Calu3 (cell line): ENCODE measurements around the gene TRIO. TPM values are rescaled to one million over a fixed set of nuclear protein-coding genes. Genes with fewer than 3 reads are reported as not detected.
"Not testable (repeated sequence)": the region's sequence is repeated elsewhere in the genome, so short reads cannot be mapped to it uniquely, and the experiment has no call there.

Experiments
- BruUV-seq: library from RNA; stranded (reverse); fragments of 400-500 nt; replicated peaks from 2 replicates; lab custom pipeline; 2021; lab: Mats Ljungman, UMichigan
- CTCF ChIA-PET: fragments of 300-600 bp; sonication (Branson Sonifier 250); formaldehyde crosslinking; loops from one replicate; lab custom pipeline; 2022; ENCODE audit warnings: antibody characterized with exemption; lab: Charles Lee
- DNase-seq: peaks from one replicate; pipeline ENCODE4 v3.0.0; 2022
- H3K27ac Mint-ChIP-seq: one replicate; pipeline ENCODE4 v1.8.0; 2022; ENCODE audit warnings: mixed read lengths; ENCODE audit not compliant: unreplicated experiment
- H3K27me3 Mint-ChIP-seq: one replicate; pipeline ENCODE4 v1.8.0; 2022; ENCODE audit warnings: mixed read lengths; ENCODE audit not compliant: unreplicated experiment
- H3K36me3 Mint-ChIP-seq: one replicate; pipeline ENCODE4 v1.8.0; 2022; ENCODE audit warnings: mild to moderate bottlenecking, moderate library complexity, mixed read lengths; ENCODE audit not compliant: insufficient read depth, unreplicated experiment
- H3K4me1 Mint-ChIP-seq: one replicate; pipeline ENCODE4 v1.8.0; 2022; ENCODE audit warnings: mild to moderate bottlenecking, low read depth, mixed read lengths; ENCODE audit not compliant: unreplicated experiment
- H3K4me3 Mint-ChIP-seq: one replicate; pipeline ENCODE4 v1.8.0; 2022; ENCODE audit warnings: mild to moderate bottlenecking, low read depth, moderate library complexity, mixed read lengths; ENCODE audit not compliant: unreplicated experiment
- H3K9me3 Mint-ChIP-seq: one replicate; pipeline ENCODE4 v1.8.0; 2022; ENCODE audit warnings: low read depth, mixed read lengths; ENCODE audit not compliant: unreplicated experiment
- intact Hi-C: fragments of 100-400 bp; cut with micrococcal nuclease; formaldehyde crosslinking; loops from one replicate; pipeline ENCODE4 v1.10.0; 2022; ENCODE audit not compliant: unreplicated experiment
- total RNA-seq: library from RNA; stranded (reverse); gene quantifications from 2 replicates; pipeline ENCODE4 v1.2.3, GENCODE V29; 2022
- TF ChIP-seq, protein P1 (sequence below): fragments of 200-600 bp; IDR thresholded peaks from one replicate; pipeline ENCODE4 v1.8.0; 2022; ENCODE audit warnings: antibody characterized with exemption; ENCODE audit not compliant: unreplicated experiment

Gene TRIO
- total RNA-seq, 1 experiment from 2014 or later, result 183 TPM

DNA sequence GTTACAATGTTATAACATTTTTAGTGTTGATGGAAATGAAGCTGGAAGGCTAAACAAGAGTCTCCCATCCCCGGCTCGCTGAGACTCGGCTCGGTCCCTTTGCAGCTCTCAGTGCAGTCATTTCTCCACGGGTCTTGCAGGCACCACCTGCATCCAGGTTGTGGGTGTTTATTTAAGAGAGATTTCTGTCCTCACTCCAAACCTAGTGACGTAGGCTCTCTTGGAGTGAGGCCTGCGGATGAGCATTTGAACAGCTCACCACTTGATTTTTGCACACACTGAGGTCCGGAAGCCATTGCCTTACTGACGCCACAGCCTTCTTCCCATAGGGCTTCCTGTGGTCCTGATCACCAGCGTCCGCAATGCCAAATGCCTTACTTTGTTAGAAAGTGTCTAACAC is 240.8 kb downstream of the TRIO start:
- CTCF ChIA-PET, result no interaction called here
- no peak overlapping the region for H3K27ac Mint-ChIP-seq

DNA sequence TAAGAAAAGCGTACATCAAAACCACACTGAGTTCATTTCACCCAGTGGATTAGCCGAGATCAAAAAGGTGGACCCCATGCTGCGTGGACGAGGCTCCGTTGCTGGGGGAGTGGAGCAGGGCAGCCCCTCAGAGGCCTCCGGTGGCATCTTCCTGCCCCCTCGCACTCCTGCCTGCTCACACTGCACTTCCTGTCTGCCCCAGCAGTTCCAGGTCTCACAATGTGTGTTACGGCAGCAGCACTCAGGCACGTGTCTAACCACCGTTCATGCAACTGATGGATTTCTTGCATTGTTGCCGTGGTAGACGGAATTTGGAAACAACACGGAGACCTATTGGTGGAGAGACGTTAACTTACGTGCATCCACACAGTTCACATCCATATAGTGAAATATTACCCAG is 241.9 kb downstream of the TRIO start:
- H3K27me3 Mint-ChIP-seq, result no peaks in the 10 kb centered on the region
- CTCF ChIA-PET, result interaction anchor here (1.1 kb wide), 1 partner anchor 264 kb away, joined by 3 read pairs; no protein-coding TSS in a partner anchor
- H3K27ac Mint-ChIP-seq, result no peak overlapping the region
- no peaks in the 10 kb centered on the region for H3K4me1 Mint-ChIP-seq
- DNase-seq, result no peak
- no TSS peak for BruUV-seq
- H3K36me3 Mint-ChIP-seq, result peaks cover 52% of the 10 kb centered on the region
- TF ChIP-seq, protein P1, sequence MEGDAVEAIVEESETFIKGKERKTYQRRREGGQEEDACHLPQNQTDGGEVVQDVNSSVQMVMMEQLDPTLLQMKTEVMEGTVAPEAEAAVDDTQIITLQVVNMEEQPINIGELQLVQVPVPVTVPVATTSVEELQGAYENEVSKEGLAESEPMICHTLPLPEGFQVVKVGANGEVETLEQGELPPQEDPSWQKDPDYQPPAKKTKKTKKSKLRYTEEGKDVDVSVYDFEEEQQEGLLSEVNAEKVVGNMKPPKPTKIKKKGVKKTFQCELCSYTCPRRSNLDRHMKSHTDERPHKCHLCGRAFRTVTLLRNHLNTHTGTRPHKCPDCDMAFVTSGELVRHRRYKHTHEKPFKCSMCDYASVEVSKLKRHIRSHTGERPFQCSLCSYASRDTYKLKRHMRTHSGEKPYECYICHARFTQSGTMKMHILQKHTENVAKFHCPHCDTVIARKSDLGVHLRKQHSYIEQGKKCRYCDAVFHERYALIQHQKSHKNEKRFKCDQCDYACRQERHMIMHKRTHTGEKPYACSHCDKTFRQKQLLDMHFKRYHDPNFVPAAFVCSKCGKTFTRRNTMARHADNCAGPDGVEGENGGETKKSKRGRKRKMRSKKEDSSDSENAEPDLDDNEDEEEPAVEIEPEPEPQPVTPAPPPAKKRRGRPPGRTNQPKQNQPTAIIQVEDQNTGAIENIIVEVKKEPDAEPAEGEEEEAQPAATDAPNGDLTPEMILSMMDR, result no peak
- no peak overlapping the region for H3K4me3 Mint-ChIP-seq
- H3K9me3 Mint-ChIP-seq, result no peaks in the 10 kb centered on the region
- intact Hi-C loops, result no loop called here

More for the DNA sequence above, 240.8 kb downstream of the TRIO start:
- intact Hi-C loops, result no loop called here
- Mint-ChIP-seq H3K27me3 (no peaks in the 10 kb centered on the region), H3K36me3 (peaks cover 63% of the 10 kb centered on the region), H3K9me3 (no peaks in the 10 kb centered on the region), H3K4me3 (no peak overlapping the region), H3K4me1 (no peaks in the 10 kb centered on the region)
- no peak for DNase-seq
- TF ChIP-seq, protein P1, result no peak
- no TSS peak for BruUV-seq

DNA sequence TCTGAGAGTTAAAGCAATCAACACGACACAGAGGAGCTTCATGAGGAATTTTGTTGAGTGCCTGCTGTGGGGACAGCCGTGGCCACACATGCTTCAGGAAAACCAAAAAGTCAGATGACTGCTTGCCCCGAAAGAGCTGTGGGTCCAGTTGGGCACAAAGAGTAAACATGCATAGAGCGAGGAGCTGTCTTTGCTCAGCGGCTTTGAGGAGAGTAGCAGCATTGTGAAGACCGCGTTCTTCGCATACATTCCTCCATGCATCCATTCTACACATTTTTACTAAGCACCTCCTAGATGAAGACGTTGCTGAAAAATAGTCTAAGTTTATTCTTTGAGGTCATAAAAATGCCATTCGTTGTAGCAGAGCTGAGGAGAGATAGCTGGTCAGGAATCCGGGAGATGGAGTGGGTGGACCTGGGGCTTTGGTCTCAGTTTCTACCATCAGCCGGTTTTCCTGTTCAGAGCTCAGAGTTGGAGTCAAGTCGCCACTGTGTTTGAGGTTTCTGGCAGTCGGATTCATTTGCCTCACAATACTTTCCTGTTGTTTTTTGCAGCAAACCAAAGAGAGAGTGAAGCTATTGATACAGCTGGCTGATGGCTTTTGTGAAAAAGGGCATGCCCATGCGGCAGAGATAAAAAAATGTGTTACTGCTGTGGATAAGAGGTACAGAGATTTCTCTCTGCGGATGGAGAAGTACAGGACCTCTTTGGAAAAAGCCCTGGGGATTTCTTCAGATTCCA is 243.9 kb downstream of the TRIO start:
- TF ChIP-seq, protein P1, result no peak
- no peaks in the 10 kb centered on the region for H3K4me1 Mint-ChIP-seq
- intact Hi-C loops, result no loop called here
- CTCF ChIA-PET, result no interaction called here
- no peaks in the 10 kb centered on the region for H3K9me3 Mint-ChIP-seq
- no peak overlapping the region for H3K4me3 Mint-ChIP-seq
- H3K27ac Mint-ChIP-seq, result no peak overlapping the region
- no peaks in the 10 kb centered on the region for H3K27me3 Mint-ChIP-seq
- no TSS peak for BruUV-seq
- peaks cover 48% of the 10 kb centered on the region for H3K36me3 Mint-ChIP-seq
- no peak for DNase-seq

DNA sequence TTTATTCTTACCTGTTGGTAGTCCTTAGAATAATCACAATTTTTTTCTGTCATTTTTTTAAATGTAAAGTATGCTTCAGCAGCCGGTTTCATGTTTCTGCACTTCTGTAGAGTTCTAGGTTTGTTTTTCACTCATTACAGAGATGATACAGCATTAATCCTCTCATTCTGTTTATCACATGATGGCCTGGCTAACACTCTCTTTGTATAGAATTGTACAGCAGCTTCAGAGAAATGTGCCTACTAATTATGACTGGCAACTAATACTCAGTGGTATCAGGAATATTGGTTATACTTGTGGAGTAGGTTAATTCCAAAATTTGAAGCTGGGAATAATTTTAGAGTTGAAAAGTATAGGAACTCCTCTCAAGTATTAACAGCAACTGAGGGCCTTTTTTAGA is 245.6 kb downstream of the TRIO start:
- TF ChIP-seq, protein P1, result no peak
- Mint-ChIP-seq H3K9me3 (no peaks in the 10 kb centered on the region), H3K36me3 (peaks cover 56% of the 10 kb centered on the region), H3K4me3 (no peak overlapping the region), H3K27ac (no peak overlapping the region), H3K27me3 (no peaks in the 10 kb centered on the region), H3K4me1 (no peaks in the 10 kb centered on the region)
- CTCF ChIA-PET, result interaction anchor here (0.7 kb wide), 1 partner anchor 12 kb away, joined by 5 read pairs; no protein-coding TSS in a partner anchor
- DNase-seq, result no peak
- intact Hi-C loops, result no loop called here
- BruUV-seq, result no TSS peak

DNA sequence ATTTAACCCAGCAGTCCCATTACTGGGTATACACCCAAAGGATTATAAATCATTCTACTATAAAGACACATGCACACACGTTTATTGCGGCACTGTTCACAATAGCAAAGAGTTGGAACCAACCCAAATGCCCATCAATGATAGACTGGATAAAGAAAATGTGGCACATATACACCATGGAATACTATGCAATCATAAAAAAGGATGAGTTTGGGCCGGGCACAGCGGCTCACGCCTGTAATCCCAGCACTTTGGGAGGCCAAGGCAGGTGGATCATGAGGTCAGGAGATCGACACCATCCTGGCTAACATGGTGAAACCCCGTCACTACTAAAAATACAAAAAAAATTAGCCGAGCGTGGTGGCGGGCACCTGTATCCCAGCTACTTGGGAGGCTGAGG is 249.4 kb downstream of the TRIO start:
- peaks cover 44% of the 10 kb centered on the region for H3K36me3 Mint-ChIP-seq
- H3K4me3 Mint-ChIP-seq, H3K27ac Mint-ChIP-seq, H3K9me3 Mint-ChIP-seq, H3K4me1 Mint-ChIP-seq, intact Hi-C loops, BruUV-seq, CTCF ChIA-PET, DNase-seq, H3K27me3 Mint-ChIP-seq: not testable (repeated sequence)
